ENCODE data around the gene DGCR6L. TPM values are rescaled to one million over a fixed set of nuclear protein-coding genes. Genes with fewer than 3 reads are reported as not detected.
A peak's percentile ranks its signal among the peaks of the same experiment; 100 is the strongest.
"Not testable (repeated sequence)": the region's sequence is repeated elsewhere in the genome, so short reads cannot be mapped to it uniquely, and the experiment has no call there.

The DGCR6L gene
- total and polyA plus RNA-seq, 7 experiments from 2014 or later: 29.4 to 158 (median 43.8) TPM

DNA sequence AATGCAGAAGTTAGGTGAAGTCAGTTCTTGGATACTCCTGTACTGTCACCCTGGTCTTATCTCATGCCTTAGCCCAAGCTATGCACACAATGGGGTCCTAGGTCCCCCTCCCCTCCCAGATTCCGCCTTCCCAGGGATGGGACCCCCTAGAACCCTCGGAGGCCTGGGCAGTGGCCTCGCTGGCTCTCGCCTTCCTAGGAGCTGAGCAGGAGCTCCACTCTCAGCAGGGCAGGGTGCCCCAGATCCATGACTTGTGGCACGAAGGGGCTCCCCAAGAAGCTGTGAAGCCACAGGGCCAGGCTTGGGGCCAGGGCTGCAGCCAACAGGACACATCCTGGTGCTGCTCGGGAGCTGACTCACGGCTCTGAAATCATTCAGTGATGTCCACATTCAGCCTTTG lies 9.7 kb downstream of the DGCR6L start:
- H3K9me3 ChIP-seq (ENCODE audit: control insufficient read depth in 2 of 3, low read length in 3 of 3); H3K27me3 Mint-ChIP-seq: not testable (repeated sequence)

DNA sequence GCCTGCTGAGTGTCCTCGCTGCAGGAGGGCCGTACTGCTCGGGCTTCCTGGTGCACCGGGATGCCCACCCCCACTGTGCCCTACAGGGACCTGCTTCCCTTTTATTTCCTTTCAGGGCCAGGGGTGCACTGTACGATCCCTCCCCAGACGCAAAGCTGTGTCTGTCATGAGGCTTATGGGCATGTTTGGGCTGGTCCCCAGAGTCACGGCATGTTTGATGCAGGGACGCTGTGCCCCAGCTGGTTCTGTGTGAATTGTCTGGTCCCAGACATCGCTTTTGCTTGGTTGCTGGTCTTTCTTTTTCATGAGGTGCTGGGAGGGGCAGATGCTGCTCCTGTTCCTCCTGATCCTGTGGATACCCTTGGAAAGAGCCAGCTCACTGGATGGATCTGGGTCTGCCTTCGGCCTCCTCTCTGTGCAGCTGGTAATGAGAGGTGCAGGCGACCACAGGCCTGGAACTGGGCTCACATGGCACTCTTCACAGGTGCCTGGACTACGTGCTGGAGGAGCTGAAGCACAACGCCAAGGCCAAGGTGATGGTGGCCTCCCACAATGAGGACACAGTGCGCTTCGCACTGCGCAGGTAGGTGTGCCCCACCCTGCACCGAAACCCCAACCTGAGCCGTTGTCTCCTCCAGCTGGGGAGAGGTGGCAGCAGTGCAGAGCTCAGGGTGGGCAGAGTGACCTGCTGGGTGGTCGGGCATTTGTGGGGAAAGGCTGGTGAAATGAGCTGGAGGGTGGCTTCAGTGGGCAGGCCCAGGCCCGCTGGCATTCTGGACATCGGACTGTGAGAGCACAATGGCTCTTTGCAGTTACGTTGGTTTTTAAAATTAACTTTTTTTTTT lies 10.8 kb downstream of the DGCR6L start:
- H3K27ac Mint-ChIP-seq: peak overlapping the region in 1 of 9 donors; percentile 22
- H3K4me3 Mint-ChIP-seq; H3K9me3 ChIP-seq (ENCODE audit: control insufficient read depth in 2 of 3, low read length in 3 of 3); H3K4me1 Mint-ChIP-seq; DNase-seq; H3K36me3 ChIP-seq (ENCODE audit: control insufficient read depth in 2 of 3, insufficient read depth in 3 of 3, low read length in 3 of 3); H3K4me1 ChIP-seq (ENCODE audit: control insufficient read depth in 2 of 2, insufficient read depth in 2 of 2, low read length in 2 of 2); ATAC-seq; H3K36me3 Mint-ChIP-seq; H3K4me3 ChIP-seq (ENCODE audit: low read length); POLR2A ChIA-PET; H3K9me3 Mint-ChIP-seq; H3K27me3 Mint-ChIP-seq; H3K27ac ChIP-seq (ENCODE audit: low read depth, low read length); intact Hi-C loops (cut with micrococcal nuclease); H3K27me3 ChIP-seq (ENCODE audit: control insufficient read depth in 2 of 2, insufficient read depth in 2 of 2, low read length in 2 of 2): not testable (repeated sequence)
- CTCF ChIA-PET: interaction anchor here (0.6 kb wide), 1 partner anchor 11 kb away, joined by 3 read pairs; the partner anchor contains the start of gene DGCR6L

More for the DNA sequence above, 9.7 kb downstream of the DGCR6L start:
- POLR2A ChIA-PET; H3K4me1 ChIP-seq (ENCODE audit: control insufficient read depth in 2 of 2, insufficient read depth in 2 of 2, low read length in 2 of 2); H3K4me3 ChIP-seq (ENCODE audit: low read length); H3K36me3 Mint-ChIP-seq; H3K27me3 ChIP-seq (ENCODE audit: control insufficient read depth in 2 of 2, insufficient read depth in 2 of 2, low read length in 2 of 2); H3K4me3 Mint-ChIP-seq; H3K27ac ChIP-seq (ENCODE audit: low read depth, low read length); DNase-seq; ATAC-seq; H3K9me3 Mint-ChIP-seq; H3K36me3 ChIP-seq (ENCODE audit: control insufficient read depth in 2 of 3, insufficient read depth in 3 of 3, low read length in 3 of 3); CTCF ChIA-PET; intact Hi-C loops (cut with micrococcal nuclease); H3K4me1 Mint-ChIP-seq; H3K27ac Mint-ChIP-seq: not testable (repeated sequence)

DNA sequence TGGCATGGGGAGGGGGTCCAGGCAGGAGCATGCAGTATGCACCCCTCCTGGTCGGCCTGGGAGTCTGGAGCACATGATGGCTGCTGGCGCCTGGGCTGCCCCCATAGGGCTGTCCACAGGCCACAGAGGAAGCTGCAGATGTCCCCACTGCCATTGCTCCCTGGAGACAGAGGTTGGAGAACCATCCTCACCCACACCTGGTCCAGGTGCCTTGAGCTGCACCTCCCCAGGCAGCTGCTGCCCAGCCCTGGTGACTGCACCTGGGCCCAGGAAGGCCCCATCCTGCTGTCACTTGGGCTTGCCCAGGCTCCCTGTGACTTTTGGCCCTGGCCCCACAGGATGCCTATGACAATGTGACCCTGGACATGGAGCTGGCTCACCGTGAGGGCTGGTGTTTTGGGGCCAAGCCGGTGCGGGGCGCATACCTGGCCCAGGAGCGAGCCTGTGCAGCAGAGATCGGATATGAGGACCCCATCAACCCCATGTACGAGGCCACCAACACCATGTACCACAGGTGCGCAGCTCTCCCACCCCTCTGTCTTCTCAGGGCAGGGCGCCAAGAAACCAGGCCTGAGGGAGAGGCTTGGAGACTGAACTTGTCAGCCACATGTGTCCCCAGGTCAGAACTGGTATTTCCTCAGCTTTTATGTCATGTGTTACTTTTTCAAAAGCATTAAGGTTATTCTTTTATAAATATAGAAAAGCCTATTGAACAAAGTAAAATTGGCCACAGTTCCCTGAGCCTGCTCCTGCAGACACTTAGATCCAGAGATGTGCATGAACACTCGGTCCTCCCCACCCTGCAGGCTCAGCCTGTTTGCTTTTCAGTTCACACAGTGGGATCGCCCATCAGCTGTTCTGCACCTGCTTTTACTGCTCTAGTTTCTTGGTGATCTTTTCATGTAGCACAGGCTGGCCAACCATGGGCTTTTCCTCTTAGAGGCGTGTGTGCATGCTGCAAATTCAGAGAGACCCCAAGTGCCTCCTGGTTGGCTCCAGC lies 12.1 kb downstream of the DGCR6L start:
- intact Hi-C loops (cut with micrococcal nuclease); H3K4me1 Mint-ChIP-seq; H3K4me3 ChIP-seq (ENCODE audit: low read length); H3K27ac ChIP-seq (ENCODE audit: low read depth, low read length); H3K27me3 Mint-ChIP-seq; DNase-seq; H3K36me3 ChIP-seq (ENCODE audit: control insufficient read depth in 2 of 3, insufficient read depth in 3 of 3, low read length in 3 of 3); H3K9me3 ChIP-seq (ENCODE audit: control insufficient read depth in 2 of 3, low read length in 3 of 3); H3K27ac Mint-ChIP-seq; POLR2A ChIA-PET; H3K9me3 Mint-ChIP-seq; H3K27me3 ChIP-seq (ENCODE audit: control insufficient read depth in 2 of 2, insufficient read depth in 2 of 2, low read length in 2 of 2); H3K36me3 Mint-ChIP-seq; CTCF ChIA-PET; ATAC-seq; H3K4me1 ChIP-seq (ENCODE audit: control insufficient read depth in 2 of 2, insufficient read depth in 2 of 2, low read length in 2 of 2): not testable (repeated sequence)
- H3K4me3 Mint-ChIP-seq: peak overlapping the region in 3 of 10 donors; percentile 4 to 41 (median 13)

DNA sequence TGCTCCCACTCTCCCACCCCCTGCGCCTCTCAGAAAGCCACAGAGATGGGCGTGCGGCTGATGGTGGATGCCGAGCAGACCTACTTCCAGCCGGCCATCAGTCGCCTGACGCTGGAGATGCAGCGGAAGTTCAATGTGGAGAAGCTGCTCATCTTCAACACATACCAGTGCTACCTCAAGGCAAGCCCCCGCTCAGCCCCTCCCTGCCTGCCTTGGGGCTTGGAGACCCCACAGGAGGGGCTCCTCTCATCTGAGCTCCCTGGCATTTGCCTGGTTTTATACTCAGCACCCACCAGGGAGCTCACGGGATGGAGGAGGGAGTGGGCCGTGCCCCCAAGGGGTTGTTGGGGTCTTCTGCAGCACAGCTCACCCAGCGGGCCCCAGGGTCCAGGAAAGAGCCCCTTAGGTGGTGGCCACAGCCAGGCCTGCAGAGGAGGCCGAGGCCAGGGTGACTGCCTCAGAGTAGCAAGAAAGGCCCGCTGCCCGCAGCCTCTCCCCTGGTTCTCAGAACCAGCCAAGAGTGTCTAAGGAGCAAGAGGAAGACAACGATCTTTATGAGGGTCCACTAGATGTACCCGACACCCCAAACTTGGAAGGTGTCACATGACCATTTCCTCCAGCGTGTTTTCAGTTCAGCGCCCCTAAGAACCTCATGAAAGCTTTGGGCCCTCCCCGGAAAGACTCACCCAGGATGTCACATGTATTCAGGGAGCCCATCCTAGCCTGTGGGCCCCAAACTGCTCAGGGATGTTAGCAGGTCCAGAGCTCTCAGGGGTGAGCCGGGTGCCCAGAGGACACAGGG lies 13.0 kb downstream of the DGCR6L start:
- H3K4me3 Mint-ChIP-seq: peak overlapping the region in 2 of 10 donors; percentile 4 to 41
- H3K36me3 Mint-ChIP-seq; H3K27ac Mint-ChIP-seq; POLR2A ChIA-PET; H3K9me3 Mint-ChIP-seq; H3K4me1 ChIP-seq (ENCODE audit: control insufficient read depth in 2 of 2, insufficient read depth in 2 of 2, low read length in 2 of 2); H3K27me3 ChIP-seq (ENCODE audit: control insufficient read depth in 2 of 2, insufficient read depth in 2 of 2, low read length in 2 of 2); H3K4me1 Mint-ChIP-seq; H3K9me3 ChIP-seq (ENCODE audit: control insufficient read depth in 2 of 3, low read length in 3 of 3); CTCF ChIA-PET; H3K27ac ChIP-seq (ENCODE audit: low read depth, low read length); DNase-seq; H3K36me3 ChIP-seq (ENCODE audit: control insufficient read depth in 2 of 3, insufficient read depth in 3 of 3, low read length in 3 of 3); H3K27me3 Mint-ChIP-seq; intact Hi-C loops (cut with micrococcal nuclease); H3K4me3 ChIP-seq (ENCODE audit: low read length): not testable (repeated sequence)
- peak; percentile 30 for ATAC-seq

DNA sequence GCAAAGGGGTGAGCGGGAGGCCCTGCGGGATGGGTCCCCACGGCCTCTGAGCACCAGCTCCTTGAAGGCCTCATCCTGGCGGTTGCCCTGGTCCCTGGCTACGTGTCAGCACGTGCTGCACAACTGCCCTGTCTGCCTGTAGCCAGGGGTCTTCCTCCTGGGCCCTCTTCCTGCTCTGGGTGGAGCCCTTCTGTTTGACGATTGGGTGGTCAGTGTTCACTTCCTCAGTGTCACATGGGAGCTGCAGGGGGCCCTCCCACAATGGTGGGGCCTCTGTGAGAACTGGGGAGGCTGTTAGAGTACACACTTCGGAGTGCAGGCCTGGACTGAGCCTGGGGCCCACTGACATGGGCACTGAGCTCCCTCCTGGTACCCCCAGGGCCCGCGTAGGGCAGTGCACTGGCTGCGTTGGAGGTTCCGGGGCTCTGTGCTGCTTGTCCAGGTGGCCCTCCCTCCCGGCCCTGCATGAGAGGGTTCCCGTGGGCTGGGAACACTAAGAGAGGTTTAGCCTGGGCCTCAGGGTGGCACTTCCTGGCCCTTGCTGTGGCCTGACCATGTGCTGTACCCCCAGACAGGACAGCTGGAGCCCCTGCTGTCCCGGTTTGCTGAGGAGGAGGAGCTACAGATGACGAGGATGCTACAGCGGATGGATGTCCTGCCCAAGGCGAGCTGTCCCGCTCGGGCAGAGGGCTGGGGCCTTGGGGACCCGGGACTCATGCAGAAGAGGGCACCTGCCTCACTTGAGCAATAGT lies 13.8 kb downstream of the DGCR6L start:
- H3K4me1 Mint-ChIP-seq: peaks cover 0 to 4% (median 0%) of the 10 kb centered on the region in 7 donors
- H3K4me3 ChIP-seq (ENCODE audit: low read length): no peak overlapping the region
- DNase-seq (peak in 1 of 9 donors; percentile 5), ATAC-seq (no peak)
- no peaks in the 10 kb centered on the region for H3K9me3 Mint-ChIP-seq
- peak overlapping the region in 1 of 9 donors; percentile 75 for H3K27ac Mint-ChIP-seq
- no peaks in the 10 kb centered on the region for H3K4me1 ChIP-seq (ENCODE audit: control insufficient read depth in 2 of 2, insufficient read depth in 2 of 2, low read length in 2 of 2)
- ChIA-PET POLR2A (no interaction called here), CTCF (no interaction called here)
- intact Hi-C loops (cut with micrococcal nuclease): no loop called here
- H3K36me3 ChIP-seq (ENCODE audit: control insufficient read depth in 2 of 3, insufficient read depth in 3 of 3, low read length in 3 of 3): no peaks in the 10 kb centered on the region
- no peak overlapping the region for H3K27ac ChIP-seq (ENCODE audit: low read depth, low read length)
- no peaks in the 10 kb centered on the region for H3K36me3 Mint-ChIP-seq
- H3K9me3 ChIP-seq (ENCODE audit: control insufficient read depth in 2 of 3, low read length in 3 of 3): no peaks in the 10 kb centered on the region
- H3K27me3 Mint-ChIP-seq: peaks cover 0 to 15% (median 0%) of the 10 kb centered on the region in 5 donors
- no peaks in the 10 kb centered on the region for H3K27me3 ChIP-seq (ENCODE audit: control insufficient read depth in 2 of 2, insufficient read depth in 2 of 2, low read length in 2 of 2)
- no peak overlapping the region for H3K4me3 Mint-ChIP-seq

All from naive thymus-derived CD4-positive, alpha-beta T cell (primary cell).